Spleen (tissue), 11 donors: ENCODE data around the gene ADH5. TPM values are rescaled to one million over a fixed set of nuclear protein-coding genes. Genes with fewer than 3 reads are reported as not detected.

ENCODE experiments used
- DNase-seq: peaks from one replicate; pipeline ENCODE4 v3.0.0-alpha.2; 2020
- H3K27ac ChIP-seq, 8 donors: fragments of 200-600 bp; sonication (generic) in 7 of 8; 1 replicate in 4 of 8; 2 replicates in 4 of 8; pipeline versions ENCODE4 v1.5.0 to v1.8.0; 2016 to 2021; ENCODE audit warnings: inconsistent platforms in 4 of 8, mild to moderate bottlenecking in 4 of 8, moderate library complexity in 1 of 8
- H3K27me3 ChIP-seq, 7 donors: fragments of 200-600 bp; sonication (generic) in 6 of 7; replicated peaks in 1 of 7; 1 replicate in 4 of 7; 2 replicates in 3 of 7; pipeline versions ENCODE4 v1.5.0 to v1.8.0; 2016 to 2021; ENCODE audit warnings: inconsistent platforms in 3 of 7, mild to moderate bottlenecking in 1 of 7
- H3K36me3 ChIP-seq, 6 donors: fragments of 200-600 bp; sonication (generic) in 5 of 6; 1 replicate in 4 of 6; 2 replicates in 2 of 6; pipeline versions ENCODE4 v1.5.0 to v1.8.0; 2016 to 2021; ENCODE audit warnings: inconsistent platforms in 2 of 6
- H3K4me1 ChIP-seq, 6 donors: fragments of 200-600 bp; sonication (generic) in 5 of 6; 1 replicate in 3 of 6; 2 replicates in 3 of 6; pipeline versions ENCODE4 v1.5.0 to v1.8.0; 2016 to 2021; ENCODE audit warnings: inconsistent platforms in 3 of 6
- H3K4me3 ChIP-seq, 8 donors: fragments of 200-600 bp; sonication (generic) in 7 of 8; 1 replicate in 4 of 8; 2 replicates in 4 of 8; pipeline versions ENCODE4 v1.5.0 to v1.8.0; 2016 to 2021; ENCODE audit warnings: inconsistent platforms in 4 of 8, mild to moderate bottlenecking in 4 of 8, moderate library complexity in 2 of 8
- H3K9me3 ChIP-seq, 8 donors: fragments of 200-600 bp; sonication (generic) in 7 of 8; 1 replicate in 4 of 8; 2 replicates in 4 of 8; pipeline versions ENCODE4 v1.5.0 to v1.8.0; 2016 to 2021; ENCODE audit warnings: inconsistent platforms in 4 of 8
- CTCF ChIP-seq, 11 experiments: fragments of 200-600 bp in 7 of 11; fragments of 450-650 bp in 4 of 11; sonication (generic) in 4 of 11; IDR thresholded peaks in 8 of 11; conservative IDR thresholded peaks in 3 of 11; 1 replicate in 7 of 11; 2 replicates in 4 of 11; pipeline versions ENCODE4 v1.4.0 to v1.8.0; 2016 to 2021; ENCODE audit warnings: antibody characterized with exemption in 11 of 11, inconsistent platforms in 4 of 11, mild to moderate bottlenecking in 1 of 11
- POLR2A ChIP-seq, 3 donors: fragments of 450-650 bp; IDR thresholded peaks; one replicate each; pipeline ENCODE4 v1.5.1; 2017; ENCODE audit warnings: antibody characterized with exemption in 3 of 3, mild to moderate bottlenecking in 1 of 3
- POLR2AphosphoS5 ChIP-seq, 3 donors: sonication (generic); formaldehyde crosslinking; IDR thresholded peaks; one replicate each; pipeline ENCODE4 v1.5.1; 2017; ENCODE audit warnings: antibody characterized with exemption in 3 of 3
- WGBS, 5 donors: extraction: QIAGEN DNeasy Blood & Tissue Kit in 3 of 5; methylation state at CpG; one replicate each; pipeline versions ENCODE4 v1.1.5 to v1.1.7; 2013 to 2018; 5-methylcytosine and 5-hydroxymethylcytosine counted together
- intact Hi-C: fragments of 100-400 bp; cut with DNase I; formaldehyde crosslinking; loops from one replicate; pipeline ENCODE4 v1.15.0; 2023; ENCODE audit warnings: low total_unique reads
- polyA plus RNA-seq, 3 donors: library from polyadenylated mRNA; stranded (reverse); fragments of 200-250 nt; gene quantifications; one replicate each; pipeline ENCODE4 v1.2.1, GENCODE V29; 2013
- total RNA-seq, 7 donors: library from RNA; depleted of rRNA in 3 of 7; stranded (reverse); fragments of >200 nt in 3 of 7; fragmentation: NEBNext Ultra II Directional in 4 of 7; extraction: Animal tissue kit (Norgen Biotek cat#: 25700) in 4 of 7; gene quantifications; one replicate each; pipeline versions ENCODE4 v1.1.0 to v1.2.1, GENCODE V29; 2016 to 2021
- donor health status: healthy with polysubstance abuse.
- donor health status: DM: no; HTN: no; CAD: no; lungs with moderate emphysema.
- donor health status: DM: no; HTN: no; CAD: no.
- donor health status: Bipolar disorder and iron deficiency.
- donor health status: healthy.
- donor health status: DM: no; HTN: no; CAD: no.
- donor health status: DM: yes; HTN: yes; CAD: no.

The ADH5 gene
- total and polyA plus RNA-seq, 10 donors: 54.2 to 93.1 (median 74.4) TPM

- DNase-seq: no peak
- intact Hi-C loops: no loop called here
- Histone ChIP-seq H3K36me3 (no peaks in the 10 kb centered on the region), H3K4me1 (no peaks in the 10 kb centered on the region), H3K9me3 (no peaks in the 10 kb centered on the region), H3K27me3 (no peaks in the 10 kb centered on the region), H3K27ac (no peak overlapping the region), H3K4me3 (no peak overlapping the region)
- TF ChIP-seq POLR2AphosphoS5 (IDR thresholded peaks at IDR 0.05) (no peak), CTCF (IDR thresholded peaks at IDR 0.05 in 8 of 11, conservative IDR thresholded peaks at IDR 0.05 in 3 of 11) (no peak)
- 60 to 97% (median 92%) methylated on average over 3 of the region's 3 CpGs for WGBS, 5 donors
These were observed 46.0 kb upstream of the ADH5 start for GRCh38 chr4:99134586-99134985.

GRCh38 chr4:99131378-99131777 lies 42.8 kb upstream of the ADH5 start:
- intact Hi-C loops: no loop called here
- DNase-seq: no peak
- TF ChIP-seq POLR2AphosphoS5 (IDR thresholded peaks at IDR 0.05): no peak
- Histone ChIP-seq H3K4me3 (no peak overlapping the region), H3K4me1 (no peaks in the 10 kb centered on the region), H3K27me3 (no peaks in the 10 kb centered on the region), H3K27ac (no peak overlapping the region), H3K9me3 (no peaks in the 10 kb centered on the region), H3K36me3 (no peaks in the 10 kb centered on the region)
- WGBS, 5 donors: 36 to 83% (median 41%) methylated on average over 2 of the region's 2 CpGs

GRCh38 chr4:99126376-99126775 lies 37.8 kb upstream of the ADH5 start:
- Histone ChIP-seq H3K4me3 (no peak overlapping the region), H3K27ac (no peak overlapping the region), H3K36me3 (no peaks in the 10 kb centered on the region), H3K27me3 (no peaks in the 10 kb centered on the region), H3K9me3 (peaks cover 0 to 3% (median 0%) of the 10 kb centered on the region in 8 donors), H3K4me1 (no peaks in the 10 kb centered on the region)
- TF ChIP-seq POLR2A (IDR thresholded peaks at IDR 0.05): no peak
- no peak for TF ChIP-seq POLR2AphosphoS5 (IDR thresholded peaks at IDR 0.05)
- no peak for TF ChIP-seq CTCF (IDR thresholded peaks at IDR 0.05 in 8 of 11, conservative IDR thresholded peaks at IDR 0.05 in 3 of 11)
- DNase-seq: no peak
- WGBS, 5 donors: 47 to 78% (median 68%) methylated on average over 1 of the region's 1 CpG
- intact Hi-C loops: no loop called here

GRCh38 chr4:99121008-99121407 lies 32.4 kb upstream of the ADH5 start:
- DNase-seq: no peak
- peaks cover 0 to 6% (median 1%) of the 10 kb centered on the region in 6 donors for H3K4me1 ChIP-seq
- H3K9me3 ChIP-seq: peaks cover 0 to 3% (median 0%) of the 10 kb centered on the region in 8 donors
- no peak overlapping the region for H3K27ac ChIP-seq
- no peaks in the 10 kb centered on the region for H3K36me3 ChIP-seq
- intact Hi-C loops: no loop called here
- no peak for TF ChIP-seq CTCF (IDR thresholded peaks at IDR 0.05 in 8 of 11, conservative IDR thresholded peaks at IDR 0.05 in 3 of 11)
- TF ChIP-seq POLR2A (IDR thresholded peaks at IDR 0.05): no peak
- no peak for TF ChIP-seq POLR2AphosphoS5 (IDR thresholded peaks at IDR 0.05)
- no peak overlapping the region for H3K4me3 ChIP-seq
- 60 to 94% (median 92%) methylated on average over 4 of the region's 4 CpGs for WGBS, 5 donors
- H3K27me3 ChIP-seq: no peaks in the 10 kb centered on the region

GRCh38 chr4:99120501-99120900 lies 31.9 kb upstream of the ADH5 start:
- Histone ChIP-seq H3K4me1 (peaks cover 0 to 6% (median 1%) of the 10 kb centered on the region in 6 donors), H3K36me3 (no peaks in the 10 kb centered on the region), H3K9me3 (peaks cover 0 to 3% (median 0%) of the 10 kb centered on the region in 8 donors), H3K27me3 (no peaks in the 10 kb centered on the region), H3K4me3 (no peak overlapping the region), H3K27ac (no peak overlapping the region)
- 89 to 95% (median 91%) methylated on average over 5 of the region's 5 CpGs for WGBS, 5 donors
- intact Hi-C loops: no loop called here
- TF ChIP-seq POLR2A (IDR thresholded peaks at IDR 0.05) (no peak), CTCF (IDR thresholded peaks at IDR 0.05 in 8 of 11, conservative IDR thresholded peaks at IDR 0.05 in 3 of 11) (no peak), POLR2AphosphoS5 (IDR thresholded peaks at IDR 0.05) (no peak)
- DNase-seq: no peak
